GM19238 (cell line): Measurements from ENCODE around the gene RNF169.

Experiments used
- DNase-seq: peaks from one replicate; pipeline ENCODE4 v3.0.0; 2011; ENCODE audit warnings: low spot score; ENCODE audit not compliant: insufficient read length

RNF169 gene

GRCh38 chr11:74866557-74866956 lies 117.9 kb downstream of the RNF169 start:
- DNase-seq = no peak

GRCh38 chr11:74870485-74870884 lies 121.8 kb downstream of the RNF169 start:
- DNase-seq = no peak

GRCh38 chr11:74871037-74871436 lies 122.4 kb downstream of the RNF169 start:
- DNase-seq = no peak

GRCh38 chr11:74877132-74877531 lies 128.5 kb downstream of the RNF169 start:
- DNase-seq = no peak
